ENCODE measurements around the gene PCED1B. TPM values are rescaled to one million over a fixed set of nuclear protein-coding genes. Genes with fewer than 3 reads are reported as not detected.
A peak's percentile ranks its signal among the peaks of the same experiment; 100 is the strongest.
"Not testable (repeated sequence)": the region's sequence is repeated elsewhere in the genome, so short reads cannot be mapped to it uniquely, and the experiment has no call there.

Gene PCED1B
- total and polyA plus RNA-seq, 2 experiments from 2014 or later: 0.45 to 0.80 TPM

DNA sequence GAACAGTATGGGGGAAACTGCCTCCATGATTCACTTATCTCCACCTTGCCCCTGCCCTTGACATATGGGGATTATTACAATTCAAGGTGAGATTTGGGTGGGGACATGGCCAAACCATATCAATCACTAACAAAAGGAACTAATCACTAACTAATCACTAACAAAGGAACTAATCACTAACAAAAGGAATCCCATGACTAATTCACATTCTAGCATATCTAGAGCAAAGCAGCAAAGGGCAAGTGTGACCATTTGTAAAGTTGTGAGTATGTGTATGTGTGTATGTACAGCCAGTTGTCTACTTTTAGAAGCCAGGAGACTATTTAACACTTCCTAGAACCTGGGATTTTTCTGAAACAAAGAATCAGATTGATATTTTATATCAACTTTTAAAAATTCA, 30.9 kb upstream of the PCED1B start:
- Histone ChIP-seq H3K36me3 (no peaks in the 10 kb centered on the region), H3K27ac (no peak overlapping the region), H3K27me3 (no peaks in the 10 kb centered on the region), H3K4me3 (no peak overlapping the region), H3K4me1 (ENCODE audit: low read depth) (no peaks in the 10 kb centered on the region), H3K9me3 (ENCODE audit: low read depth) (no peaks in the 10 kb centered on the region)
- no peak for DNase-seq (ENCODE audit: low read depth in 1 of 2, low spot score in 1 of 2)
- TF ChIP-seq, protein P1, sequence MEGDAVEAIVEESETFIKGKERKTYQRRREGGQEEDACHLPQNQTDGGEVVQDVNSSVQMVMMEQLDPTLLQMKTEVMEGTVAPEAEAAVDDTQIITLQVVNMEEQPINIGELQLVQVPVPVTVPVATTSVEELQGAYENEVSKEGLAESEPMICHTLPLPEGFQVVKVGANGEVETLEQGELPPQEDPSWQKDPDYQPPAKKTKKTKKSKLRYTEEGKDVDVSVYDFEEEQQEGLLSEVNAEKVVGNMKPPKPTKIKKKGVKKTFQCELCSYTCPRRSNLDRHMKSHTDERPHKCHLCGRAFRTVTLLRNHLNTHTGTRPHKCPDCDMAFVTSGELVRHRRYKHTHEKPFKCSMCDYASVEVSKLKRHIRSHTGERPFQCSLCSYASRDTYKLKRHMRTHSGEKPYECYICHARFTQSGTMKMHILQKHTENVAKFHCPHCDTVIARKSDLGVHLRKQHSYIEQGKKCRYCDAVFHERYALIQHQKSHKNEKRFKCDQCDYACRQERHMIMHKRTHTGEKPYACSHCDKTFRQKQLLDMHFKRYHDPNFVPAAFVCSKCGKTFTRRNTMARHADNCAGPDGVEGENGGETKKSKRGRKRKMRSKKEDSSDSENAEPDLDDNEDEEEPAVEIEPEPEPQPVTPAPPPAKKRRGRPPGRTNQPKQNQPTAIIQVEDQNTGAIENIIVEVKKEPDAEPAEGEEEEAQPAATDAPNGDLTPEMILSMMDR (IDR thresholded peaks at IDR 0.05; ENCODE audit: low read depth, low read length): no peak

DNA sequence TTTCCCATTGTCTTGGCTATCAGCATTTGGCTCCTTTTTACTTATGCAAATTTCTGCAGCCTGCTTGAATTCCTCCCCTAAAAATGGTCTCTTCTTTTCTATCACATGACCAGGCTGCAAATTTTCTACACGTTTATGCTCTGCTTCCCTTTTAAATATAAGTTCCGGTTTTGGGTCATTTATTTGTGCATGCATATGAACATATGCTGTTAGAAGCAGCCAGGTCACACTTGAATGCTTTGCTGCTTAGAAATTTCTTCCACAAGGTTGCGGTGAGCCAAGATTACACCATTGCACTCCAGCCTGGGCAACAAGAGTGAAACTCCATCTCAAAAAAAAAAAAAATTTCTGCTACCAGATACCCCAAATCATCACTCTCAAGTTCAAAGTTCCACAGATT, 28.1 kb upstream of the PCED1B start:
- not testable (repeated sequence) for H3K9me3 ChIP-seq (ENCODE audit: low read depth); H3K27ac ChIP-seq; H3K36me3 ChIP-seq

DNA sequence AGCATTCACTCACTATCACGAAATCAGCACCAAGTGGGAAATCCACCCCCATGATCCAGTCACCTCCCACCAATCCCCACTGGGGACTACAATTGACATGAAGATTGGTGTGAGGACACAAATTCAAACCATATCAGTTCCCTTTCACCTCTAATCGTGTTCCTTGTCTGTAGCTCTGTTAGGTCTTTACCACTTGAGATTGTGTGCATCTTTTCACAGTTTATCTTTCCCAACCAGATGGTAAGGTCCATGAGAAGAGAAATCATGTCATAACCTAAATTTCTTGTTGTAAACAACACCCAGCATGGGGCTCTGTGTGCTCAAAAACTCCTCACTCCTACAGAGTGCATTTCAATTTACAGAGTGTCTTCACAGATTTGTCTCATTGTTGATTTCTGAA, 27.1 kb upstream of the PCED1B start:
- Histone ChIP-seq H3K27ac (no peak overlapping the region), H3K9me3 (ENCODE audit: low read depth) (no peaks in the 10 kb centered on the region), H3K36me3 (no peaks in the 10 kb centered on the region), H3K4me1 (ENCODE audit: low read depth) (no peaks in the 10 kb centered on the region), H3K4me3 (no peak overlapping the region), H3K27me3 (no peaks in the 10 kb centered on the region)
- TF ChIP-seq, protein P1 (IDR thresholded peaks at IDR 0.05; ENCODE audit: low read depth, low read length): no peak
- no peak for DNase-seq (ENCODE audit: low read depth in 1 of 2, low spot score in 1 of 2)

More for the DNA sequence above, 28.1 kb upstream of the PCED1B start:
- H3K27me3 ChIP-seq; H3K4me3 ChIP-seq; DNase-seq (ENCODE audit: low read depth in 1 of 2, low spot score in 1 of 2); H3K4me1 ChIP-seq (ENCODE audit: low read depth): not testable (repeated sequence)

- no peaks in the 10 kb centered on the region for H3K36me3 ChIP-seq
- H3K4me1 ChIP-seq (ENCODE audit: low read depth): no peaks in the 10 kb centered on the region
- TF ChIP-seq, protein P1 (IDR thresholded peaks at IDR 0.05; ENCODE audit: low read depth, low read length): no peak
- H3K27ac ChIP-seq: no peak overlapping the region
- H3K27me3 ChIP-seq: no peaks in the 10 kb centered on the region
- no peaks in the 10 kb centered on the region for H3K9me3 ChIP-seq (ENCODE audit: low read depth)
- no peak for DNase-seq (ENCODE audit: low read depth in 1 of 2, low spot score in 1 of 2)
- H3K4me3 ChIP-seq: no peak overlapping the region
These were observed 25.5 kb upstream of the PCED1B start for GRCh38 chr12:47053961-47054360.

GRCh38 chr12:47054659-47055058, 24.8 kb upstream of the PCED1B start:
- Histone ChIP-seq H3K36me3 (no peaks in the 10 kb centered on the region), H3K9me3 (ENCODE audit: low read depth) (no peaks in the 10 kb centered on the region), H3K4me1 (ENCODE audit: low read depth) (no peaks in the 10 kb centered on the region), H3K4me3 (no peak overlapping the region), H3K27me3 (no peaks in the 10 kb centered on the region), H3K27ac (no peak overlapping the region)
- DNase-seq (ENCODE audit: low read depth in 1 of 2, low spot score in 1 of 2): no peak
- TF ChIP-seq, protein P1 (IDR thresholded peaks at IDR 0.05; ENCODE audit: low read depth, low read length): no peak

- H3K4me1 ChIP-seq (ENCODE audit: low read depth); H3K27me3 ChIP-seq; H3K36me3 ChIP-seq; H3K9me3 ChIP-seq (ENCODE audit: low read depth); H3K4me3 ChIP-seq; H3K27ac ChIP-seq: not testable (repeated sequence)
- DNase-seq (ENCODE audit: low read depth in 1 of 2, low spot score in 1 of 2): peak in 1 of 2 donors; percentile 65
These were observed 23.6 kb upstream of the PCED1B start for GRCh38 chr12:47055856-47056255.

- not testable (repeated sequence) for H3K27me3 ChIP-seq; H3K36me3 ChIP-seq; H3K4me1 ChIP-seq (ENCODE audit: low read depth); H3K27ac ChIP-seq; H3K9me3 ChIP-seq (ENCODE audit: low read depth); H3K4me3 ChIP-seq; DNase-seq (ENCODE audit: low read depth in 1 of 2, low spot score in 1 of 2)
These were observed 22.5 kb upstream of the PCED1B start for GRCh38 chr12:47056944-47057343.

- H3K4me1 ChIP-seq (ENCODE audit: low read depth); H3K4me3 ChIP-seq; H3K27ac ChIP-seq; H3K36me3 ChIP-seq; DNase-seq (ENCODE audit: low read depth in 1 of 2, low spot score in 1 of 2); H3K27me3 ChIP-seq; H3K9me3 ChIP-seq (ENCODE audit: low read depth): not testable (repeated sequence)
These were observed 20.8 kb upstream of the PCED1B start for GRCh38 chr12:47058640-47059039.

Measured in cardiac muscle cell (in vitro differentiated cells and primary cell).